RWPE2 (cell line): ENCODE measurements around the gene CDH4.

Experiments used
- ATAC-seq: fragments of 200-7000 bp; cut with Tn5 transposase; 3 replicates; pipeline ENCODE4 v1.9.1; 2021; ENCODE audit warnings: low read depth
- DNase-seq: peaks from one replicate; pipeline ENCODE4 v3.0.0-alpha.2; 2020; ENCODE audit warnings: low spot score
- H3K27ac ChIP-seq: fragments of 450-650 bp; 2 replicates; pipeline ENCODE4 v1.5.1; 2017; ENCODE audit warnings: mild to moderate bottlenecking; ENCODE audit not compliant: poor library complexity, severe bottlenecking
- H3K27me3 ChIP-seq: fragments of 250-450 bp; sonication (Bioruptor Pico); 2 replicates; pipeline ENCODE4 v1.5.1; 2021; ENCODE audit warnings: mild to moderate bottlenecking, moderate library complexity; ENCODE audit not compliant: insufficient read depth, poor library complexity, severe bottlenecking
- H3K36me3 ChIP-seq: fragments of 250-450 bp; sonication (Bioruptor Pico); 2 replicates; pipeline ENCODE4 v1.5.1; 2020; ENCODE audit warnings: low read depth, mild to moderate bottlenecking, moderate library complexity
- H3K4me1 ChIP-seq: fragments of 250-450 bp; sonication (Bioruptor Pico); 2 replicates; pipeline ENCODE4 v1.5.1; 2021; ENCODE audit warnings: mild to moderate bottlenecking, moderate library complexity; ENCODE audit not compliant: insufficient read depth, poor library complexity, severe bottlenecking
- H3K4me3 ChIP-seq: fragments of 250-450 bp; sonication (Bioruptor Pico); 2 replicates; pipeline ENCODE4 v1.5.1; 2021; ENCODE audit warnings: mild to moderate bottlenecking, moderate library complexity; ENCODE audit not compliant: severe bottlenecking
- H3K9me3 ChIP-seq: fragments of 250-450 bp; sonication (Bioruptor Pico); 2 replicates; pipeline ENCODE4 v1.5.1; 2021; ENCODE audit warnings: mild to moderate bottlenecking, moderate library complexity; ENCODE audit not compliant: severe bottlenecking
- TF ChIP-seq, protein P1 (sequence below): fragments of 450-650 bp; IDR thresholded peaks from one replicate; pipeline ENCODE4 v1.5.1; 2017; ENCODE audit warnings: mild to moderate bottlenecking, moderate library complexity; ENCODE audit not compliant: poor library complexity, severe bottlenecking

CDH4 gene

DNA sequence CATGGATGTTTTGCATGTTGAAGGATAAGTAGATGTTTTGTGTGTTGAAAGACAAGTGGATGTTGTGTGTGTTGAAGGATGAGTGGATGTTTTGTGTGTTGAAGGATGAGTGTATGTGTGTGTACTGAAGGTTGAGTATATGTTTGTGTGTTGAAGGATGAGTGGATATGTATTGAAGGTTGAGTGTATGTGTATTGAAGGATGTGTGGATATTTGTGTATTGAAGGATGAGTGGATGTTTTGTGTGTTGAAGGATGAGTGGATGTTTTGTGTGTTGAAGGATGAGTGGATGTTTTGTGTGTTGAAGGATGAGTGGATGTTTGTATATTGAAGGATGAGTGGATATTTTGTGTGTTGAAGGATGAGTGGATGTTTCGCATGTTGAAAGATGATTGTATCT is 325.0 kb downstream of the CDH4 start:
- Histone ChIP-seq H3K27ac (no peak overlapping the region), H3K4me1 (peaks cover 13% of the 10 kb centered on the region), H3K9me3 (no peaks in the 10 kb centered on the region), H3K27me3 (no peaks in the 10 kb centered on the region), H3K36me3 (no peaks in the 10 kb centered on the region), H3K4me3 (no peak overlapping the region)
- no peak for ATAC-seq
- DNase-seq: no peak
- TF ChIP-seq, protein P1, sequence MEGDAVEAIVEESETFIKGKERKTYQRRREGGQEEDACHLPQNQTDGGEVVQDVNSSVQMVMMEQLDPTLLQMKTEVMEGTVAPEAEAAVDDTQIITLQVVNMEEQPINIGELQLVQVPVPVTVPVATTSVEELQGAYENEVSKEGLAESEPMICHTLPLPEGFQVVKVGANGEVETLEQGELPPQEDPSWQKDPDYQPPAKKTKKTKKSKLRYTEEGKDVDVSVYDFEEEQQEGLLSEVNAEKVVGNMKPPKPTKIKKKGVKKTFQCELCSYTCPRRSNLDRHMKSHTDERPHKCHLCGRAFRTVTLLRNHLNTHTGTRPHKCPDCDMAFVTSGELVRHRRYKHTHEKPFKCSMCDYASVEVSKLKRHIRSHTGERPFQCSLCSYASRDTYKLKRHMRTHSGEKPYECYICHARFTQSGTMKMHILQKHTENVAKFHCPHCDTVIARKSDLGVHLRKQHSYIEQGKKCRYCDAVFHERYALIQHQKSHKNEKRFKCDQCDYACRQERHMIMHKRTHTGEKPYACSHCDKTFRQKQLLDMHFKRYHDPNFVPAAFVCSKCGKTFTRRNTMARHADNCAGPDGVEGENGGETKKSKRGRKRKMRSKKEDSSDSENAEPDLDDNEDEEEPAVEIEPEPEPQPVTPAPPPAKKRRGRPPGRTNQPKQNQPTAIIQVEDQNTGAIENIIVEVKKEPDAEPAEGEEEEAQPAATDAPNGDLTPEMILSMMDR: no peak

DNA sequence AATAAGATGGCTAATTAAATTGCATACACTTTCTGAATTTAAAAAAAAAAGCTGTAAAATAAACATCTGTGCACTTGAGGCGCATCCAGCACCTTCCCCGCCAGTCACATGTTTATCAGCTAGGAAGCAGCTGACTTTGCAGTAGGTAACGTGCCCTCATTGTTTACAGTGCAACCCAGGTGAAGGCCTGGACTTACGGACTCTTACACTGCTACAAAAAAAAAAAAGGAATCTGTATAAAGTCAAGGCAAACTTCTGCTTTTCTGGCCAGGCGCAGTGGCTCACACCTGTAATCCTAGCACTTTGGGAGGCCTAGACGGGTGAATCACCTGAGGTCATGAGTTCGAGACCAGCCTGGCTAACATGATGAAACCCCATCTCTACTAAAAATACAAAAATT is 327.8 kb downstream of the CDH4 start:
- TF ChIP-seq, protein P1: no peak
- Histone ChIP-seq H3K4me3 (no peak overlapping the region), H3K4me1 (peaks cover 9% of the 10 kb centered on the region), H3K9me3 (no peaks in the 10 kb centered on the region), H3K27ac (no peak overlapping the region), H3K27me3 (no peaks in the 10 kb centered on the region), H3K36me3 (no peaks in the 10 kb centered on the region)
- DNase-seq (no peak), ATAC-seq (no peak)

DNA sequence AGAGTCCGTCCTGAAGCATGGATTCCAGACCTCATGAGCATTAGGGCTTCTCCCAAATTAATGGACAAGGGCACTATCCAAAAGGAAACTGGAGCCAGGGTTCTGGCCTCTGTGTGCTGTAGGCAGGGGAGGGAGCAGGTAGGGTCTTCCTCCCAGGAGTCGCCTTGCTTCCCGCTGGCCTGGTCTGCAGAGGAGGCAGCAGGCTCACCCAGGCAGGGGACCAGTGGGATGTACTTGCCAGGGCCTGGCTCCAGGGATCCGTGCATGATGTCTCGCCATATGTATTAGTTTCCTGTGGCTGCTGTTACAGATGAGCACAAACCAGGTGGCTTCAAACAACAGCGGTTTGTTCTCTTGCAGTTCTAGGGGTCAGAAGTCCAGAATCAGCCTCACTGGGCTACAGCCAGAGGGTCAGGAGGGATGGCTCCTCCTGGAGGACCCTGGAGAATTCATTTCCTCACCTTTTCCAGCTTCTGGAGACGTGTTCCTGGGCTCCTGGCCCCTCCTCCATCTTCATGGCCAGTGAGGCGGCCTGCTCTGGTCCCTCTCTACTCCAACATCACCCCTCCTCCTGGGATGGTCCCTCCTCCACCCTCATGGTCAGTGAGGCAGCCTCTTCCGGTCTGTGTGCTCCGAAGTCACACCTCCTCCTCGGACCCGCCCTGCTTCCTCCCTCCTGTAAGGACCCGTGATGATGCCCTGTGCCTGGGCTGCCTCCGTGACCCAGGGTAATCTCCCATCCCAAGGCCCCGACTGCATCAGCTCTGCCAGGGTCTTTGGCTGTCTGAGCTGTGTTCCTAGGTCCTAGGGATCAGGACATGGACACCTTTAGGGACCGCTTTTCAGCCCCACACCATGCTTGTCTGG is 329.1 kb downstream of the CDH4 start:
- TF ChIP-seq, protein P1: no peak
- Histone ChIP-seq H3K36me3 (no peaks in the 10 kb centered on the region), H3K27me3 (no peaks in the 10 kb centered on the region), H3K4me3 (no peak overlapping the region), H3K9me3 (no peaks in the 10 kb centered on the region), H3K27ac (no peak overlapping the region), H3K4me1 (no peaks in the 10 kb centered on the region)
- DNase-seq: no peak
- no peak for ATAC-seq

DNA sequence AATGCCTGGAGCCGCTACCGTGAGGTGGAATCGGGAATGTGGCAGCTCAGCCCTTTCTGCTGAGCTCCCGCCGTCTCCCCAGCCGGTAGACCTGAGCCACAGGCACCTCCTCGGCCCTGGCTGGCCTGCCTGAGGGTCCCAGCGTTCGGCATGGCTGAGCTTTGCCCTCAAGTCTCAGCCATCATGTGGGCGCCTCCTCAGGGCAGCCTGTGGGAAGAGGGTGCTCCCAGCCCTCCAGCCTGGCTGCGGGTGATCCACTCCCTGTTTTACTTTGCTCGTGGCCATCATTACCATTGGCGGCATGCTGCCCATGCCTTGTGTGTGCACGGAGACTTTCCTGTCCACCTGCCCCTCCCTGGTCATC is 329.7 kb downstream of the CDH4 start:
- ATAC-seq (no peak), DNase-seq (no peak)
- TF ChIP-seq, protein P1: no peak
- no peaks in the 10 kb centered on the region for H3K9me3 ChIP-seq
- no peaks in the 10 kb centered on the region for H3K4me1 ChIP-seq
- H3K27me3 ChIP-seq: no peaks in the 10 kb centered on the region
- H3K36me3 ChIP-seq: no peaks in the 10 kb centered on the region
- no peak overlapping the region for H3K27ac ChIP-seq
- H3K4me3 ChIP-seq: no peak overlapping the region
